GM12891 (cell line): ENCODE measurements around the gene BMPER.

ENCODE experiments used
- PAX5 ChIP-seq: IDR thresholded peaks from 2 replicates; pipeline ENCODE4 v1.6.1; 2011; ENCODE audit warnings: low read length, moderate library complexity, mild to moderate bottlenecking; ENCODE audit not compliant: insufficient read depth, severe bottlenecking
- POLR2A ChIP-seq: IDR thresholded peaks from 2 replicates; pipeline ENCODE4 v1.6.1; 2011; ENCODE audit warnings: low read depth, low read length, control low read depth
- POLR2AphosphoS5 ChIP-seq: IDR thresholded peaks from 2 replicates; pipeline ENCODE4 v1.6.1; 2011; ENCODE audit warnings: low read depth, low read length, control low read depth
- POU2F2 ChIP-seq: IDR thresholded peaks from 2 replicates; pipeline ENCODE4 v1.6.1; 2011; ENCODE audit warnings: low read depth, mild to moderate bottlenecking, control low read depth, low read length, moderate library complexity
- SPI1 ChIP-seq: IDR thresholded peaks from 2 replicates; pipeline ENCODE4 v1.6.1; 2011; ENCODE audit warnings: low read depth, low read length, control low read depth
- TAF1 ChIP-seq: IDR thresholded peaks from 2 replicates; pipeline ENCODE4 v1.6.1; 2011; ENCODE audit warnings: low read depth, low read length, control low read depth

DNA sequence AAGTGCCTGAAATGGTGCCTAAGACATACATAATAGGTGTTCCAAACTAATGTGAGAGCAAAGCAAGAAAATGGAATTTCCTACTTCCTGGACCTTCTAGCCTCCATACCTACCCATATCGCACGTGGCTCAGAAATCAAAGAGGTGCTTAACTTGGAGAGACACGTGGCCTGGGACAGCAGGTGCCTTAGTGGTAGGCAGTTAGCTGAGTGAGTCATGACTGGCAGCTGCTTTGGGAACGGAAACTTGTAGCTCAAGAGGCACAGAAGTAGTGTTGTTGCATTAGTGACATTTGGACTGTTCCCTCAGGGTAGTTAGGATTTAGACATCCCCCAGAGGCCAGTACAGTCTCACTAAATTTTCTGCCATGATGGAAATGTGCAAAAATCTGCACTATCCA, 12.0 kb upstream of the BMPER start:
- TF ChIP-seq POLR2A (no peak), POLR2AphosphoS5 (no peak), TAF1 (no peak), SPI1 (no peak), PAX5 (no peak), POU2F2 (no peak)
